HL-60/S4 treated with phorbol 12-myristate 13-acetate at 8.2 ng/mL for 4 days and 3 days (cell line): ENCODE results near the gene ZSWIM7.

Experiments
- in situ Hi-C: fragments of 300-500 bp; cut with MboI; formaldehyde crosslinking; loops from 2 replicates; pipeline ENCODE4 v1.15.0; 2022; ENCODE audit warnings: low sequenced_read_pairs

Gene ZSWIM7

GRCh38 chr17:15963670-15964110 lies 35.8 kb downstream of the ZSWIM7 start:
- in situ Hi-C loops: no loop called here

GRCh38 chr17:15958484-15958854 lies 41.0 kb downstream of the ZSWIM7 start:
- in situ Hi-C loops: no loop called here

- in situ Hi-C loops: no loop called here
Measured at GRCh38 chr17:15957608-15958307, 41.7 kb downstream of the ZSWIM7 start.

- in situ Hi-C loops: no loop called here
Measured at GRCh38 chr17:15957206-15957605, 42.3 kb downstream of the ZSWIM7 start.

GRCh38 chr17:15955793-15956541 lies 43.5 kb downstream of the ZSWIM7 start:
- in situ Hi-C loops: no loop called here

- in situ Hi-C loops: no loop called here
Measured at GRCh38 chr17:15954222-15954621, 45.3 kb downstream of the ZSWIM7 start.

- in situ Hi-C loops: no loop called here
Measured at GRCh38 chr17:15952916-15953790, 46.4 kb downstream of the ZSWIM7 start.

GRCh38 chr17:15952048-15952532 lies 47.4 kb downstream of the ZSWIM7 start:
- in situ Hi-C loops: no loop called here

GRCh38 chr17:15951368-15952047 lies 48.0 kb downstream of the ZSWIM7 start:
- in situ Hi-C loops: no loop called here

GRCh38 chr17:15947976-15948752 lies 51.3 kb downstream of the ZSWIM7 start:
- in situ Hi-C loops: no loop called here

- in situ Hi-C loops: no loop called here
Measured at GRCh38 chr17:15947271-15947670, 52.2 kb downstream of the ZSWIM7 start.

- in situ Hi-C loops: no loop called here
Measured at GRCh38 chr17:15946611-15947120, 52.8 kb downstream of the ZSWIM7 start.

- in situ Hi-C loops: no loop called here
Measured at GRCh38 chr17:15945527-15946191, 53.8 kb downstream of the ZSWIM7 start.

GRCh38 chr17:15944759-15945526 lies 54.6 kb downstream of the ZSWIM7 start, which contains the start of gene ADORA2B:
ADORA2B (plus strand) TSS chr17:15945130; CDS start chr17:15945249, 119 bp downstream.
- in situ Hi-C loops: no loop called here

- in situ Hi-C loops: no loop called here
Measured at GRCh38 chr17:15943971-15944758, 55.3 kb downstream of the ZSWIM7 start.

GRCh38 chr17:15942207-15942833 lies 57.2 kb downstream of the ZSWIM7 start:
- in situ Hi-C loops: no loop called here

GRCh38 chr17:15941781-15942180 lies 57.7 kb downstream of the ZSWIM7 start:
- in situ Hi-C loops: no loop called here
